Neural cell (in vitro differentiated cells): ENCODE data around the gene KLK4.

Experiments used
- EP300 ChIP-seq: fragments of 450-650 bp; conservative IDR thresholded peaks from 2 replicates; pipeline ENCODE4 v1.6.1; 2014; ENCODE audit warnings: antibody characterized with exemption, mild to moderate bottlenecking, moderate library complexity; ENCODE audit not compliant: poor library complexity, severe bottlenecking
- EZH2 ChIP-seq: fragments of 200-600, 300-800 bp; shearing (Covaris generic), sonication (generic); IDR thresholded peaks from 2 replicates; pipeline ENCODE4 v1.6.1; 2014; ENCODE audit warnings: antibody characterized with exemption, low read length, borderline replicate concordance, mild to moderate bottlenecking; ENCODE audit not compliant: insufficient read depth, poor library complexity, severe bottlenecking
- POLR2AphosphoS5 ChIP-seq: IDR thresholded peaks from 2 replicates; pipeline ENCODE4 v1.6.1; 2012
- TF ChIP-seq, protein P1 (sequence below): IDR thresholded peaks from 2 replicates; pipeline ENCODE4 v1.6.1; 2012; ENCODE audit warnings: borderline replicate concordance
- TF ChIP-seq, protein P2 (sequence below): fragments of 450-650 bp; IDR thresholded peaks from 2 replicates; pipeline ENCODE4 v1.5.1; 2014; ENCODE audit warnings: antibody characterized with exemption, mild to moderate bottlenecking, moderate library complexity; ENCODE audit not compliant: poor library complexity, severe bottlenecking

DNA sequence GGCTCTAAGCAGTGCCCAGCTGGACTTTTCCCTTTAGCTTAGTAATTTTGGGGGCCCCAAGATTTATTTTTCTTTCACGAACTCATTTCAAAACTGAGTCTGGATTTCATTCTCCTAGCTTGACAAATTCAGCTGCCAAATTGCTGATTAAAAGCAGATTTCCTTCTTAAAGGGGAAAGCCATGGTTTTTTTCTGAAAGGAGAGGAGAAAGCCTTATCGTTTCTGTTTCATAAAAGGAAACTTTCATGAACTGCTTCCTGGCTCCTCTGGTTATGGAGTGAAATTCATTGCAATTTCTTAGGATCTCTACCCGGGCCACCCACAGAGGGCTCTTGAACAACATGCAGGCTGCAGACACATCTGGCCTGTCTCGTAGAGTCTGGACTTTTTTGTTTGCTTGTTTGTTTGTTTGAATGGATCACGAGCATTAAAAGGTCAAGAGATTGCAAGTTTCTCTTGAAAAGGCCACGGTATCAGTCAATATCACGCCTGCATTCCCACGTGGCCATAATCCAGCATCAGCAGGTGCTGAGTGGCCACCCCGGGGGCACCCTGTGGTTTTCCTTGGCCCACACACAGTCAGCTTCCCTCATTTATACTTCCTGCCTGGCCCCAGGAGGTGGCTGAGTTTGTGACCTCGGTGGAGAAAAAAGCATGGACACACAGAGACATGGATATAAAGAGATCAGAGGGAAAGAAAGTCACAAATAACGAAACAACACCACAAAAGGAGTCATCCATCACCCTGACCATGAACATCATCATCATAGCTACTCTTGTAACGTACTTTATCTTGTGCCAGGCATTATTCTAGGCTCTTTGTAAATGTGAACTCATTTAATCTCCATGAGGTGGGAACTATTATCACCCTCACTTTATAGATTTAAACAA lies 10.5 kb upstream of the KLK4 start:
- TF ChIP-seq, protein P1, sequence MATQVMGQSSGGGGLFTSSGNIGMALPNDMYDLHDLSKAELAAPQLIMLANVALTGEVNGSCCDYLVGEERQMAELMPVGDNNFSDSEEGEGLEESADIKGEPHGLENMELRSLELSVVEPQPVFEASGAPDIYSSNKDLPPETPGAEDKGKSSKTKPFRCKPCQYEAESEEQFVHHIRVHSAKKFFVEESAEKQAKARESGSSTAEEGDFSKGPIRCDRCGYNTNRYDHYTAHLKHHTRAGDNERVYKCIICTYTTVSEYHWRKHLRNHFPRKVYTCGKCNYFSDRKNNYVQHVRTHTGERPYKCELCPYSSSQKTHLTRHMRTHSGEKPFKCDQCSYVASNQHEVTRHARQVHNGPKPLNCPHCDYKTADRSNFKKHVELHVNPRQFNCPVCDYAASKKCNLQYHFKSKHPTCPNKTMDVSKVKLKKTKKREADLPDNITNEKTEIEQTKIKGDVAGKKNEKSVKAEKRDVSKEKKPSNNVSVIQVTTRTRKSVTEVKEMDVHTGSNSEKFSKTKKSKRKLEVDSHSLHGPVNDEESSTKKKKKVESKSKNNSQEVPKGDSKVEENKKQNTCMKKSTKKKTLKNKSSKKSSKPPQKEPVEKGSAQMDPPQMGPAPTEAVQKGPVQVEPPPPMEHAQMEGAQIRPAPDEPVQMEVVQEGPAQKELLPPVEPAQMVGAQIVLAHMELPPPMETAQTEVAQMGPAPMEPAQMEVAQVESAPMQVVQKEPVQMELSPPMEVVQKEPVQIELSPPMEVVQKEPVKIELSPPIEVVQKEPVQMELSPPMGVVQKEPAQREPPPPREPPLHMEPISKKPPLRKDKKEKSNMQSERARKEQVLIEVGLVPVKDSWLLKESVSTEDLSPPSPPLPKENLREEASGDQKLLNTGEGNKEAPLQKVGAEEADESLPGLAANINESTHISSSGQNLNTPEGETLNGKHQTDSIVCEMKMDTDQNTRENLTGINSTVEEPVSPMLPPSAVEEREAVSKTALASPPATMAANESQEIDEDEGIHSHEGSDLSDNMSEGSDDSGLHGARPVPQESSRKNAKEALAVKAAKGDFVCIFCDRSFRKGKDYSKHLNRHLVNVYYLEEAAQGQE = no peak
- TF ChIP-seq, protein P2, sequence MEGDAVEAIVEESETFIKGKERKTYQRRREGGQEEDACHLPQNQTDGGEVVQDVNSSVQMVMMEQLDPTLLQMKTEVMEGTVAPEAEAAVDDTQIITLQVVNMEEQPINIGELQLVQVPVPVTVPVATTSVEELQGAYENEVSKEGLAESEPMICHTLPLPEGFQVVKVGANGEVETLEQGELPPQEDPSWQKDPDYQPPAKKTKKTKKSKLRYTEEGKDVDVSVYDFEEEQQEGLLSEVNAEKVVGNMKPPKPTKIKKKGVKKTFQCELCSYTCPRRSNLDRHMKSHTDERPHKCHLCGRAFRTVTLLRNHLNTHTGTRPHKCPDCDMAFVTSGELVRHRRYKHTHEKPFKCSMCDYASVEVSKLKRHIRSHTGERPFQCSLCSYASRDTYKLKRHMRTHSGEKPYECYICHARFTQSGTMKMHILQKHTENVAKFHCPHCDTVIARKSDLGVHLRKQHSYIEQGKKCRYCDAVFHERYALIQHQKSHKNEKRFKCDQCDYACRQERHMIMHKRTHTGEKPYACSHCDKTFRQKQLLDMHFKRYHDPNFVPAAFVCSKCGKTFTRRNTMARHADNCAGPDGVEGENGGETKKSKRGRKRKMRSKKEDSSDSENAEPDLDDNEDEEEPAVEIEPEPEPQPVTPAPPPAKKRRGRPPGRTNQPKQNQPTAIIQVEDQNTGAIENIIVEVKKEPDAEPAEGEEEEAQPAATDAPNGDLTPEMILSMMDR = no peak
- TF ChIP-seq EP300 (no peak), EZH2 (no peak), POLR2AphosphoS5 (no peak)
